ENCODE data around the gene ANKRD31. TPM values are rescaled to one million over a fixed set of nuclear protein-coding genes. Genes with fewer than 3 reads are reported as not detected.

ANKRD31 gene
- total RNA-seq, 1 experiment from 2014 or later, result 0.30 TPM

DNA sequence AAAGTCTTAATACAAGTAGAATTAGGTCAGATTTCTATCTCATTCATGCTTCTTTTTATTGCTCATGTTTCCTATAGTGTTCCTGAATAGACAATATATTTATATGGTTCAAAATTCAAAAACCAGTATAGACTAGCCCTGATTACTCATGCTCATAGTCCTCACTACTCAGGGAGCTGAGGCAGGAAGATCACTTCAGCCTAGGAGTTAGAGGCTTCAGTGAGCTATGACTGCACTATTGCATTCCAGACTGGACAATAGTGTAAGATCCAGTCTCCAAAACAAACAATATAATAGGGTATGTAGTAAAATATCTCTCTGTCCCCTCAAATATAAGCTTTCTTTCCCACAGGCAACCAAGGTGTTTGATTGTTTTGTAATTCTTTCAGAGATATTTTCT lies 2.4 kb downstream of the ANKRD31 start:
- H3K36me3 ChIP-seq (ENCODE audit: control insufficient read depth in 1 of 2, insufficient read depth in 2 of 2, low read length in 2 of 2), result no peaks in the 10 kb centered on the region
- intact Hi-C loops (cut with micrococcal nuclease), result no loop called here
- CTCF ChIA-PET, result no interaction called here
- H3K27ac ChIP-seq (ENCODE audit: low read depth, low read length), result no peak overlapping the region
- H3K27me3 ChIP-seq (ENCODE audit: insufficient read depth, low read length), result no peaks in the 10 kb centered on the region
- no peak for TF ChIP-seq FOSL1 (IDR thresholded peaks at IDR 0.05; ENCODE audit: low read depth)
- no peak for TF ChIP-seq ELF1 (IDR thresholded peaks at IDR 0.05; ENCODE audit: borderline replicate concordance, low read depth)
- TF ChIP-seq CBX3 (IDR thresholded peaks at IDR 0.05; ENCODE audit: low read depth), result no peak
- no peak for TF ChIP-seq EZH2 (IDR thresholded peaks at IDR 0.05)
- TF ChIP-seq, protein P1, sequence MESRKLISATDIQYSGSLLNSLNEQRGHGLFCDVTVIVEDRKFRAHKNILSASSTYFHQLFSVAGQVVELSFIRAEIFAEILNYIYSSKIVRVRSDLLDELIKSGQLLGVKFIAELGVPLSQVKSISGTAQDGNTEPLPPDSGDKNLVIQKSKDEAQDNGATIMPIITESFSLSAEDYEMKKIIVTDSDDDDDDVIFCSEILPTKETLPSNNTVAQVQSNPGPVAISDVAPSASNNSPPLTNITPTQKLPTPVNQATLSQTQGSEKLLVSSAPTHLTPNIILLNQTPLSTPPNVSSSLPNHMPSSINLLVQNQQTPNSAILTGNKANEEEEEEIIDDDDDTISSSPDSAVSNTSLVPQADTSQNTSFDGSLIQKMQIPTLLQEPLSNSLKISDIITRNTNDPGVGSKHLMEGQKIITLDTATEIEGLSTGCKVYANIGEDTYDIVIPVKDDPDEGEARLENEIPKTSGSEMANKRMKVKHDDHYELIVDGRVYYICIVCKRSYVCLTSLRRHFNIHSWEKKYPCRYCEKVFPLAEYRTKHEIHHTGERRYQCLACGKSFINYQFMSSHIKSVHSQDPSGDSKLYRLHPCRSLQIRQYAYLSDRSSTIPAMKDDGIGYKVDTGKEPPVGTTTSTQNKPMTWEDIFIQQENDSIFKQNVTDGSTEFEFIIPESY (IDR thresholded peaks at IDR 0.05; ENCODE audit: extremely low read depth, insufficient replicate concordance, low read length), result no peak
- TF ChIP-seq, protein P2, sequence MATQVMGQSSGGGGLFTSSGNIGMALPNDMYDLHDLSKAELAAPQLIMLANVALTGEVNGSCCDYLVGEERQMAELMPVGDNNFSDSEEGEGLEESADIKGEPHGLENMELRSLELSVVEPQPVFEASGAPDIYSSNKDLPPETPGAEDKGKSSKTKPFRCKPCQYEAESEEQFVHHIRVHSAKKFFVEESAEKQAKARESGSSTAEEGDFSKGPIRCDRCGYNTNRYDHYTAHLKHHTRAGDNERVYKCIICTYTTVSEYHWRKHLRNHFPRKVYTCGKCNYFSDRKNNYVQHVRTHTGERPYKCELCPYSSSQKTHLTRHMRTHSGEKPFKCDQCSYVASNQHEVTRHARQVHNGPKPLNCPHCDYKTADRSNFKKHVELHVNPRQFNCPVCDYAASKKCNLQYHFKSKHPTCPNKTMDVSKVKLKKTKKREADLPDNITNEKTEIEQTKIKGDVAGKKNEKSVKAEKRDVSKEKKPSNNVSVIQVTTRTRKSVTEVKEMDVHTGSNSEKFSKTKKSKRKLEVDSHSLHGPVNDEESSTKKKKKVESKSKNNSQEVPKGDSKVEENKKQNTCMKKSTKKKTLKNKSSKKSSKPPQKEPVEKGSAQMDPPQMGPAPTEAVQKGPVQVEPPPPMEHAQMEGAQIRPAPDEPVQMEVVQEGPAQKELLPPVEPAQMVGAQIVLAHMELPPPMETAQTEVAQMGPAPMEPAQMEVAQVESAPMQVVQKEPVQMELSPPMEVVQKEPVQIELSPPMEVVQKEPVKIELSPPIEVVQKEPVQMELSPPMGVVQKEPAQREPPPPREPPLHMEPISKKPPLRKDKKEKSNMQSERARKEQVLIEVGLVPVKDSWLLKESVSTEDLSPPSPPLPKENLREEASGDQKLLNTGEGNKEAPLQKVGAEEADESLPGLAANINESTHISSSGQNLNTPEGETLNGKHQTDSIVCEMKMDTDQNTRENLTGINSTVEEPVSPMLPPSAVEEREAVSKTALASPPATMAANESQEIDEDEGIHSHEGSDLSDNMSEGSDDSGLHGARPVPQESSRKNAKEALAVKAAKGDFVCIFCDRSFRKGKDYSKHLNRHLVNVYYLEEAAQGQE (IDR thresholded peaks at IDR 0.05; ENCODE audit: low read depth), result no peak
- TF ChIP-seq, protein P3, sequence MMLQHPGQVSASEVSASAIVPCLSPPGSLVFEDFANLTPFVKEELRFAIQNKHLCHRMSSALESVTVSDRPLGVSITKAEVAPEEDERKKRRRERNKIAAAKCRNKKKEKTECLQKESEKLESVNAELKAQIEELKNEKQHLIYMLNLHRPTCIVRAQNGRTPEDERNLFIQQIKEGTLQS (IDR thresholded peaks at IDR 0.05), result no peak
- TF ChIP-seq SIN3A (IDR thresholded peaks at IDR 0.05; ENCODE audit: low read depth), result no peak
- no peak for TF ChIP-seq EZH2phosphoT487 (IDR thresholded peaks at IDR 0.05; ENCODE audit: borderline replicate concordance)
- no peak for TF ChIP-seq ZNF274 (IDR thresholded peaks at IDR 0.05; ENCODE audit: low read depth, low read length)
- TF ChIP-seq CEBPB (IDR thresholded peaks at IDR 0.05; ENCODE audit: low read depth), result no peak
- H3K4me3 ChIP-seq (replicated peaks in 1 of 2; ENCODE audit: low read depth in 1 of 2, low read length in 2 of 2), result no peak overlapping the region
- RAD21 ChIA-PET (ENCODE audit: low non-redundant PET in 1 of 2, low total read pairs in 2 of 2, uncharacterized antibody in 2 of 2, unreplicated experiment in 2 of 2), result no interaction called here
- no peak overlapping the region for H3K4me2 ChIP-seq (ENCODE audit: low read length)
- H3K79me2 ChIP-seq (ENCODE audit: insufficient read depth, low read length), result no peaks in the 10 kb centered on the region
- BruUV-seq (replicated peaks), result no TSS peak
- no peaks in the 10 kb centered on the region for H3K9me2 ChIP-seq (ENCODE audit: insufficient read depth)
- no peak overlapping the region for H3K9ac ChIP-seq (ENCODE audit: low read length)
- no peaks in the 10 kb centered on the region for H4K20me1 ChIP-seq (ENCODE audit: insufficient read depth)
- peaks cover 0 to 14% of the 10 kb centered on the region in 2 experiments; a peak in 3 of 4 replicates for H3K4me1 ChIP-seq (ENCODE audit: control insufficient read depth in 1 of 2, insufficient read depth in 2 of 2, low read length in 2 of 2)
- no peak for ATAC-seq
- DNase-seq (ENCODE audit: low read depth, low spot score), result no peak
- no peaks in the 10 kb centered on the region for H3K9me3 ChIP-seq (ENCODE audit: control insufficient read depth in 1 of 2, insufficient read depth in 1 of 2, low read depth in 1 of 2, low read length in 2 of 2)
- no peak overlapping the region for H2AFZ ChIP-seq (ENCODE audit: low read depth, low read length, poor library complexity, severe bottlenecking)
- POLR2A ChIA-PET, result no interaction called here

Data from HCT116 (cell line).